H1 (cell line): ENCODE results near the gene SLC27A5. TPM values are rescaled to one million over a fixed set of nuclear protein-coding genes. Genes with fewer than 3 reads are reported as not detected.

Source experiments
- CTCF ChIA-PET: fragments of 300-600 bp; sonication (Branson Sonifier 250); formaldehyde crosslinking; loops from one replicate; lab custom pipeline; 2021; ENCODE audit not compliant: partially characterized antibody; lab: Charles Lee
- POLR2A ChIA-PET: fragments of 300-600 bp; sonication (Branson Sonifier 250); formaldehyde crosslinking; loops from one replicate; lab custom pipeline; 2021; ENCODE audit warnings: inconsistent platforms; ENCODE audit not compliant: partially characterized antibody; lab: Charles Lee
- DNase-seq, 2 experiments: peaks; one replicate each; pipeline versions ENCODE4 v3.0.0 to v3.0.0-alpha.2; 2010 to 2022; ENCODE audit warnings: low spot score in 2 of 2, low read depth in 1 of 2, mixed read lengths in 1 of 2
- FAIRE-seq: peaks from 2 replicates; lab custom pipeline; 2011; peaks lifted over from hg19 to GRCh38; lab: Jason Lieb, UNC
- H2AFZ ChIP-seq: 2 replicates; pipeline ENCODE4 v1.8.1; 2012; ENCODE audit warnings: low read length, inconsistent platforms
- H2AK5ac ChIP-seq: 2 replicates; pipeline ENCODE4 v1.6.1; 2013; ENCODE audit warnings: low read depth, low read length
- H2BK120ac ChIP-seq: replicated peaks from 2 replicates; pipeline ENCODE3; 2013; ENCODE audit warnings: low read depth, low read length, inconsistent platforms
- H2BK12ac ChIP-seq: 2 replicates; pipeline ENCODE4 v1.6.1; 2013; ENCODE audit warnings: low read depth, low read length
- H2BK15ac ChIP-seq: 2 replicates; pipeline ENCODE4 v1.6.1; 2013; ENCODE audit warnings: low read length
- H2BK20ac ChIP-seq: 2 replicates; pipeline ENCODE4 v1.6.1; 2013; ENCODE audit warnings: low read length
- H2BK5ac ChIP-seq: 2 replicates; pipeline ENCODE4 v1.6.1; 2013; ENCODE audit warnings: low read depth, low read length
- H3K14ac ChIP-seq: 2 replicates; pipeline ENCODE4 v1.6.1; 2013; ENCODE audit warnings: inconsistent platforms; ENCODE audit not compliant: insufficient read length
- H3K18ac ChIP-seq: 2 replicates; pipeline ENCODE4 v1.6.1; 2013; ENCODE audit warnings: low read length; ENCODE audit errors: extremely low read depth
- H3K23ac ChIP-seq: 2 replicates; pipeline ENCODE4 v1.6.1; 2013; ENCODE audit warnings: inconsistent platforms; ENCODE audit not compliant: insufficient read length
- H3K23me2 ChIP-seq: 2 replicates; pipeline ENCODE4 v1.6.1; 2013; ENCODE audit warnings: low read depth, low read length
- H3K27ac ChIP-seq: 2 replicates; pipeline ENCODE4 v1.6.1; 2011; ENCODE audit warnings: low read depth, low read length, inconsistent platforms
- H3K27me3 ChIP-seq, 4 experiments: replicated peaks in 1 of 4; 1 replicate in 1 of 4; 2 replicates in 3 of 4; pipeline versions ENCODE4 v1.6.1 to v1.8.1; 2011 to 2013; ENCODE audit warnings: low read length in 3 of 4, mild to moderate bottlenecking in 3 of 4, inconsistent platforms in 2 of 4, mixed read lengths in 2 of 4, moderate library complexity in 1 of 4; ENCODE audit not compliant: control insufficient read depth in 3 of 4, insufficient read depth in 3 of 4; ENCODE audit errors: extremely low read depth in 1 of 4
- H3K36me3 ChIP-seq, 4 experiments: 2 replicates each; pipeline versions ENCODE4 v1.6.1 to v1.8.1; 2011 to 2013; ENCODE audit warnings: mild to moderate bottlenecking in 4 of 4, low read length in 3 of 4, moderate library complexity in 2 of 4, control low read depth in 1 of 4, inconsistent platforms in 1 of 4; ENCODE audit not compliant: insufficient read depth in 4 of 4, control insufficient read depth in 2 of 4
- H3K4ac ChIP-seq: replicated peaks from 2 replicates; pipeline ENCODE3; 2013; ENCODE audit warnings: low read length, low read depth, mixed read lengths, inconsistent platforms; ENCODE audit not compliant: insufficient read length
- H3K4me1 ChIP-seq, 4 experiments: replicated peaks in 1 of 4; 1 replicate in 1 of 4; 2 replicates in 3 of 4; pipeline versions ENCODE4 v1.6.1 to v1.8.1; 2011 to 2013; ENCODE audit warnings: low read length in 3 of 4, inconsistent platforms in 2 of 4, mixed read lengths in 1 of 4; ENCODE audit not compliant: insufficient read depth in 4 of 4, control insufficient read depth in 3 of 4
- H3K4me2 ChIP-seq, 2 experiments: 2 replicates each; pipeline versions ENCODE4 v1.6.1 to v1.8.1; 2011 to 2013; ENCODE audit warnings: low read depth in 2 of 2, low read length in 2 of 2, control low read depth in 1 of 2, inconsistent platforms in 1 of 2, mild to moderate bottlenecking in 1 of 2; ENCODE audit not compliant: insufficient read depth in 1 of 2
- H3K4me3 ChIP-seq, 4 experiments: fragments of 200-600, 300-600 bp in 1 of 4; sonication (generic), shearing (Covaris generic), sonication (Bioruptor Twin) in 1 of 4; 2 replicates each; pipeline versions ENCODE4 v1.5.1 to v1.8.1; 2011 to 2016; ENCODE audit warnings: low read length in 4 of 4, low read depth in 3 of 4, control low read depth in 2 of 4, inconsistent platforms in 2 of 4, mild to moderate bottlenecking in 2 of 4, mixed read lengths in 1 of 4, moderate library complexity in 1 of 4; ENCODE audit not compliant: insufficient read depth in 2 of 4; ENCODE audit errors: extremely low read depth in 1 of 4
- H3K56ac ChIP-seq: replicated peaks from 2 replicates; pipeline ENCODE3; 2013; ENCODE audit warnings: low read depth, mild to moderate bottlenecking, mixed read lengths, low read length, inconsistent platforms; ENCODE audit not compliant: insufficient read length
- H3K79me1 ChIP-seq: 2 replicates; pipeline ENCODE4 v1.6.1; 2013; ENCODE audit warnings: low read depth, low read length, control low read depth
- H3K79me2 ChIP-seq, 2 experiments: 2 replicates each; pipeline versions ENCODE4 v1.6.1 to v1.8.1; 2012 to 2013; ENCODE audit warnings: low read length in 2 of 2, mild to moderate bottlenecking in 2 of 2, inconsistent platforms in 1 of 2; ENCODE audit not compliant: insufficient read depth in 2 of 2, control insufficient read depth in 1 of 2
- H3K9ac ChIP-seq, 4 experiments: replicated peaks in 1 of 4; 1 replicate in 1 of 4; 2 replicates in 3 of 4; pipeline versions ENCODE4 v1.6.1 to v1.8.1; 2011 to 2013; ENCODE audit warnings: low read depth in 3 of 4, low read length in 3 of 4, control low read depth in 2 of 4, mild to moderate bottlenecking in 2 of 4, moderate library complexity in 2 of 4, inconsistent platforms in 1 of 4; ENCODE audit errors: extremely low read depth in 1 of 4
- H3K9me3 ChIP-seq, 2 experiments: 2 replicates each; pipeline versions ENCODE4 v1.6.1 to v1.8.1; 2012 to 2013; ENCODE audit warnings: mild to moderate bottlenecking in 2 of 2, moderate library complexity in 2 of 2, control low read depth in 1 of 2, inconsistent platforms in 1 of 2, low read depth in 1 of 2, low read length in 1 of 2, mixed read lengths in 1 of 2; ENCODE audit not compliant: insufficient read depth in 2 of 2
- H4K20me1 ChIP-seq, 2 experiments: replicated peaks in 1 of 2; 2 replicates each; pipeline versions ENCODE3 to v1.8.1; 2011 to 2013; ENCODE audit warnings: inconsistent platforms in 2 of 2, low read length in 2 of 2, mild to moderate bottlenecking in 1 of 2; ENCODE audit not compliant: insufficient read depth in 2 of 2, control insufficient read depth in 1 of 2
- H4K5ac ChIP-seq: 2 replicates; pipeline ENCODE4 v1.6.1; 2013; ENCODE audit warnings: low read length, low read depth, mixed read lengths, inconsistent platforms; ENCODE audit not compliant: insufficient read length
- H4K8ac ChIP-seq: 2 replicates; pipeline ENCODE4 v1.8.0; 2013; ENCODE audit warnings: mild to moderate bottlenecking, moderate library complexity, low read length, inconsistent platforms; ENCODE audit not compliant: insufficient read depth; ENCODE audit errors: extremely low read depth
- H4K91ac ChIP-seq: replicated peaks from 2 replicates; pipeline ENCODE3; 2013; ENCODE audit warnings: low read length, mixed read lengths, inconsistent platforms; ENCODE audit not compliant: insufficient read length
- HDAC2 ChIP-seq, 2 experiments: fragments of 300-600 bp in 1 of 2; sonication (generic) in 1 of 2; IDR thresholded peaks; 2 replicates each; pipeline ENCODE4 v1.6.1; 2011 to 2012; ENCODE audit warnings: low read depth in 2 of 2, low read length in 2 of 2, mild to moderate bottlenecking in 2 of 2, moderate library complexity in 2 of 2, borderline replicate concordance in 1 of 2, inconsistent platforms in 1 of 2
- JUND ChIP-seq: IDR thresholded peaks from 2 replicates; pipeline ENCODE4 v1.6.1; 2011; ENCODE audit warnings: mild to moderate bottlenecking, improper control_type of control experiment, low read length
- WGBS, 2 experiments: shearing (Covaris generic) in 1 of 2; methylation state at CpG; one replicate each; pipeline versions ENCODE4 v1.1.6 to v1.1.7; 2013 to 2015; ENCODE audit warnings: low lambda C conversion rate in 2 of 2, mixed read lengths in 2 of 2, inconsistent platforms in 1 of 2, low coverage in 1 of 2, missing lambda C conversion rate in 1 of 2; ENCODE audit not compliant: insufficient replicate concordance in 2 of 2, insufficient coverage in 1 of 2, insufficient read length in 1 of 2; ENCODE audit errors: extremely low coverage in 1 of 2, missing lambda C conversion rate in 1 of 2; 5-methylcytosine and 5-hydroxymethylcytosine counted together
- polyA plus RNA-seq, 7 experiments: library from polyadenylated mRNA; depleted of rRNA in 3 of 7; stranded (reverse) in 5 of 7; unstranded in 2 of 7; fragments of >200 nt in 5 of 7; fragments of 200-250 nt in 2 of 7; gene quantifications; 1 replicate in 5 of 7; 2 replicates in 1 of 7; 4 replicates in 1 of 7; pipeline versions ENCODE4 v1.2.1 to v1.2.3, GENCODE V29; 2011 to 2013; ENCODE audit warnings: missing spikeins in 2 of 7, mixed read lengths in 2 of 7
- total RNA-seq: library from RNA; stranded (reverse); fragmentation: NEBNext Ultra II Directional; extraction: Animal tissue kit (Norgen Biotek cat#: 25700); gene quantifications from 2 replicates; pipeline ENCODE4 v1.2.1, GENCODE V29; 2021

Gene SLC27A5
- total and polyA plus RNA-seq, 2 of the 8 experiments (the other 6 are each of a cell fraction or from before 2014, with no cell fraction given): 25.1 to 80.5 TPM

DNA sequence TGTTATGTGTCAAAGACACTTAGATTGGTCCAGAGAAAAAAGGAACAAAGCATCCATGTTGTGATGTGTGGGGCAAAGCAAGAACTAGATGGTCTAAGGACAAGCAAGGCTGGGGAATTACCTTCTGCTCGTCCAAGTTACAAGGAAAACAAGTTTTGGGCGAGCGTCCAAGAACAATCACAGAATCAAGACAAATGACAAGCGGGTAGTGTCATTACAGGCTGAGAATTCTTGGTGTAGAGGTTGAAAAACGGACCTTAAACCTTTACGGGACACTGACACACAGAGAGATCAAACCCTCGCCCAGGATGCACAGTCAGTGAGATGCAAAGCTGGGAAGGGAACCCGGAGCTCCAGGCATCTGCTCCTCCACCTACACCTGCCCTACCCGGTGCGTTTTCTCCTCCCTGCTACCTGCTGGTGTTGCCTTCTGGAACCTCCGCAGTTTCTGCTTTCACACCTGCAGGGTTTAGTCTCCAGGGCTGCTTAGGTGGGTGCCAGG lies 60.9 kb downstream of the SLC27A5 start:
- DNase-seq: no peak
- ChIA-PET POLR2A (interaction anchor here (0.8 to 3.1 kb wide), 8 partner anchors 10 to 448 kb away, joined by 3 to 13 read pairs (median 3); partner anchors contain the start of genes ZNF132, ZNF446, ZNF584 and ZNF606), CTCF (interaction anchor here (0.6 to 1.0 kb wide), 3 partner anchors 12 to 84 kb away, joined by 3 to 4 read pairs (median 3); no protein-coding TSS in a partner anchor)
- H2BK5ac ChIP-seq: no peak overlapping the region
- H3K4me2 ChIP-seq: peak overlapping the region; percentile 65 to 86
- H2BK15ac ChIP-seq: no peak overlapping the region
- H3K36me3 ChIP-seq: 0 out of 8 replicates have a peak, but pooled peaks cover 0 to under 1% (median 0%) of the 10 kb centered on the region in 4 experiments
- H3K23ac ChIP-seq: no peak overlapping the region
- H3K9ac ChIP-seq: no peak overlapping the region
- peak overlapping the region; percentile 95 for H2AFZ ChIP-seq
- H3K23me2 ChIP-seq: peaks cover 5% of the 10 kb centered on the region; the same call in 1 of the 2 replicates
- TF ChIP-seq JUND (no peak), HDAC2 (IDR thresholded peaks at IDR 0.05; ENCODE audit: borderline replicate concordance in 1 of 2, low read depth in 2 of 2, low read length in 2 of 2) (0 out of 4 replicates have a peak, but pooled peaks of 1 of the 2 experiments have one; percentile 8)
- no peak overlapping the region for H2BK12ac ChIP-seq
- no peaks in the 10 kb centered on the region for H3K79me2 ChIP-seq
- no peak for FAIRE-seq
- peaks cover 0 to 12% (median 6%) of the 10 kb centered on the region in 4 experiments; a peak in 3 of 7 replicates for H3K27me3 ChIP-seq
- no peak overlapping the region for H3K27ac ChIP-seq
- no peak overlapping the region for H4K8ac ChIP-seq
- no peak overlapping the region for H3K56ac ChIP-seq
- peaks cover 14 to 17% of the 10 kb centered on the region in 2 experiments for H3K9me3 ChIP-seq
- no peak overlapping the region for H4K91ac ChIP-seq
- no peak overlapping the region for H2BK120ac ChIP-seq
- no peak overlapping the region for H3K18ac ChIP-seq
- H3K4me3 ChIP-seq: peak overlapping the region; percentile 36 to 81 (median 80)
- H3K79me1 ChIP-seq: no peaks in the 10 kb centered on the region
- H2AK5ac ChIP-seq: no peak overlapping the region
- H4K5ac ChIP-seq: no peak overlapping the region
- H4K20me1 ChIP-seq: no peaks in the 10 kb centered on the region
- H2BK20ac ChIP-seq: no peak overlapping the region
- no peak overlapping the region for H3K14ac ChIP-seq
- no peak overlapping the region for H3K4ac ChIP-seq
- H3K4me1 ChIP-seq: no peaks in the 10 kb centered on the region
- 31% methylated on average over 11 of the region's 11 CpGs; no CpG with 5 or more reads in 1 of the 2 experiments for WGBS, 2 experiments
